AG04449 (cell line): Measurements from ENCODE around the gene ATG14.

ENCODE experiments used
- CTCF ChIA-PET: fragments of 350-600 bp; formaldehyde crosslinking; extraction: SDS; loops from one replicate; lab custom pipeline; 2021; ENCODE audit warnings: antibody characterized with exemption; lab: Yijun Ruan, JAX
- POLR2A ChIA-PET: fragments of 400-600, 350-600 bp; formaldehyde crosslinking; extraction: SDS; loops from one replicate; lab custom pipeline; 2020; ENCODE audit warnings: antibody characterized with exemption, inconsistent platforms; lab: Yijun Ruan, JAX
- DNase-seq: peaks from one replicate; pipeline ENCODE4 v3.0.0-alpha.2; 2010; ENCODE audit warnings: low read depth, low spot score
- H3K4me3 ChIP-seq: 2 replicates; pipeline ENCODE4 v1.5.1; 2011; ENCODE audit warnings: low read depth, mild to moderate bottlenecking, control low read depth, low read length
- TF ChIP-seq, protein P1 (sequence below): IDR thresholded peaks from one replicate; pipeline ENCODE4 v1.5.1; 2011; ENCODE audit warnings: mild to moderate bottlenecking, moderate library complexity, low read length, control low read depth, inconsistent platforms; ENCODE audit not compliant: insufficient read depth; ENCODE audit errors: missing control alignments

The ATG14 gene

DNA sequence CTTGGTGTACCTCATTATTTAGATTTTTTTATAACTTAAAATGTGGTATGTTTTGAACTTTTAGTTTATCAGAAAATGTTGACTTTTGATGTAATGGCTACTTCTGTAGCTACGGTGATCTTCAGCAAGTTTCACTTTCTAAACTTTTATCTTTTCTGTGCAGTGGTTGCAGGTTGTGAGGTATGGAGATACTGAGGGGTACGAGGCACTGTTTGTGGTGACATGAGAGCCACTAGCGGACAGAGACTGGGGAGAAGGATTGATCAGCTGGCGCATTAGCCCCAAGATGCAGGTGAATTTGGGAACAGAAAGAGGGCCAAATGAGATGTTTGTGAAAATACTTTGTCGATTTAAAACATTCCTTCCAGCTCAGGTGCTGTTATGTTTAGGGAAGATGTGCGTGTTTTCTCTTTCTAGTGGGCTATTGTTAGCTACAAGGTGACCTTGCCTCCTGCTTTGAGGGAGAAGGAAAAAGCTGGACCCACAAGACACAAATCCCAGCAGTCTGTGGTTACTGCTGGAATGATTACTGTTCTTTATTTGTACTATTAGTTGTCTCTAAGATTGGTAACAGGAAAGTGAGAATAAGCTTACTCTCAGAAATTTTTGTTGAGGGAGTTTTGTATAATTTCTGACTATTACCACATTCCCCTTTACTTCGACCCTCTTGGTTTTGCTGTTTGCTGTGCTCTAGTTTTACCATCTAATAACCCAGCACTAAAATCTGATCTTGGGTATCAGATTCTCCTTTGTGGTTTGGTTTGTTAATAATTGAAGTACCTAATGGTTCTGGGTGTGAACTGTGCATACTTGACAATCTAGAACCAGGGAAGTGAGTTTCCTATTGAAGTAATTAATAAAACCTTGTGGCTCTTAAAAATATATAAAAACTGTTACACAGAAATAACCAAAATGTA lies 78.7 kb downstream of the ATG14 start:
- no peak for DNase-seq
- TF ChIP-seq, protein P1, sequence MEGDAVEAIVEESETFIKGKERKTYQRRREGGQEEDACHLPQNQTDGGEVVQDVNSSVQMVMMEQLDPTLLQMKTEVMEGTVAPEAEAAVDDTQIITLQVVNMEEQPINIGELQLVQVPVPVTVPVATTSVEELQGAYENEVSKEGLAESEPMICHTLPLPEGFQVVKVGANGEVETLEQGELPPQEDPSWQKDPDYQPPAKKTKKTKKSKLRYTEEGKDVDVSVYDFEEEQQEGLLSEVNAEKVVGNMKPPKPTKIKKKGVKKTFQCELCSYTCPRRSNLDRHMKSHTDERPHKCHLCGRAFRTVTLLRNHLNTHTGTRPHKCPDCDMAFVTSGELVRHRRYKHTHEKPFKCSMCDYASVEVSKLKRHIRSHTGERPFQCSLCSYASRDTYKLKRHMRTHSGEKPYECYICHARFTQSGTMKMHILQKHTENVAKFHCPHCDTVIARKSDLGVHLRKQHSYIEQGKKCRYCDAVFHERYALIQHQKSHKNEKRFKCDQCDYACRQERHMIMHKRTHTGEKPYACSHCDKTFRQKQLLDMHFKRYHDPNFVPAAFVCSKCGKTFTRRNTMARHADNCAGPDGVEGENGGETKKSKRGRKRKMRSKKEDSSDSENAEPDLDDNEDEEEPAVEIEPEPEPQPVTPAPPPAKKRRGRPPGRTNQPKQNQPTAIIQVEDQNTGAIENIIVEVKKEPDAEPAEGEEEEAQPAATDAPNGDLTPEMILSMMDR = no peak
- ChIA-PET CTCF (interaction anchor here (0.6 to 2.1 kb wide), 4 partner anchors 22 to 121 kb away, joined by 3 to 13 read pairs (median 4); no protein-coding TSS in a partner anchor), POLR2A (no interaction called here)
- no peak overlapping the region for H3K4me3 ChIP-seq

DNA sequence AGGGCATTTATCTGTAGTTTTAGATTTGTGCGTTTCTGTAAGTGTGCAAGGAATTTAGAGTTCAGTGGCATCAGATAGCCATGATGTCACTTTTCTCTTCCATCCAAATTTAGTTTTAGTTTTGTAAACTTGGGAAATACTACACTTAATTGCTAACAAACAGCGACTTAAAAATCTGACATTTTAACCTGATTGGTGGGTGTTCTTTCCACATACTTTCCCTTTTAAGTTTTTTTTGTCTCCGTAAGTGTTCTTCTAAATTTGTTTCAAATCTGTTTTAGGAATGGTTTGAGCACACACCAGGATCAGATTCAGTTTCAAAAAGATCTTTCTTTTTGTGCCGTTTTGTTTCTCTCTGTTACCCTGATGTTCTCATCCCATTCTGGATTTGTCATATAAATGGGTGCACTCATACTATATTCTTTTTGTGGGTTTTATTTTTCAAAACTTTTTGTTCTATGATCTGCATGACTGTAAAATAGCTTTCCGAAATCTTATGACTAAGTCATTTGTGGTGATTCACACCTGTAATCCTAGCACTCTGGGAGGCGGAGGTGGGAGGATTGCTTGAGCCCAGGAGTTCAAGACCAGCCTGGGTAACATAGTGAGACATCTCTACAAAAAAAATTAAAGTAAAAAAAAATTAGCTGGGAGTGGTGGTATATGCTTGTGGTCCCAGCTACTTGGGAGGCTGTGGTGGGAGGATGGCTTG lies 81.5 kb downstream of the ATG14 start:
- no peak for DNase-seq
- H3K4me3 ChIP-seq = no peak overlapping the region
- CTCF ChIA-PET = interaction anchor here (1.4 to 2.2 kb wide), 3 partner anchors 18 to 60 kb away, joined by 3 to 6 read pairs (median 5); no protein-coding TSS in a partner anchor
- POLR2A ChIA-PET = no interaction called here
- TF ChIP-seq, protein P1 = no peak

DNA sequence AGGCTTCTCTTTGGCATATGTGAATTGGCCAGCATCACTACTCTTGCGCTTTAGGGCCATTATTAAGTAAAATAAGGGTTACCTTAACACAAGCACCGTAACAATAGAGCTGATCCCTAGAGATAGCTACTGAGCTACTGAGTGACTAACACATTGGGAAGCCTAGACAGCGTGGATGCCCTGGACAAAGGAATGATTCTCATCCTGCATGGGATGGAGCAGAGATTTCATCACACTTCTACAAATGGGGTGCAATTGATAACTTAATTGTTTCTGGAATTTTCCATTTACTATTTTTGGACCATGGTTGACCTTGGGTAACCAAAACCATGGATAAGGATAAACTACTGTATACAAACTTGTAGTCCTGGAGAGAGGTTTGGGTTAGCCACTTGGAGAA lies 83.3 kb downstream of the ATG14 start:
- ChIA-PET POLR2A (no interaction called here), CTCF (interaction anchor here (0.7 to 1.7 kb wide), 4 partner anchors 17 to 58 kb away, joined by 3 to 4 read pairs (median 4); no protein-coding TSS in a partner anchor)
- DNase-seq = no peak
- TF ChIP-seq, protein P1 = no peak
- no peak overlapping the region for H3K4me3 ChIP-seq

DNA sequence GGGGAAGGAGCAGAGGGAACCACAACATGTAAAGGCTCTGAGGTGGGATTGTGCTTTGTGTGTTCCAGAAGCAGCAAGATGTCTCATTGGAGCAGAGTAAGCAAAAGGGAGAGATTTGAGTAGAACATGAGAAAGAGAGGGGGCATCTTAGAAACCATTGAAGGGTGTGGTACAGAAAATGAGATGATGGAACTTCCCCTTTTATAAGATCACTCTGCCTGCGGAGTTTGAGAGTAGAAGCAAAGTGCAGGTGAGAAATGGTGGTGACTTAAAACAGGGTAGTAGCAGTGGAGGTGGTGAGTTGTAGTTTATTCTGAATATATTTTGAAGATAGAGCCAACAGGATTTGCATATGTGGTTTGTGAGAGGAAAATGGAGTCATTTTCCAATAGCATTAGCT lies 84.5 kb downstream of the ATG14 start:
- no peak for DNase-seq
- ChIA-PET POLR2A (no interaction called here), CTCF (no interaction called here)
- no peak overlapping the region for H3K4me3 ChIP-seq
- TF ChIP-seq, protein P1 = no peak

DNA sequence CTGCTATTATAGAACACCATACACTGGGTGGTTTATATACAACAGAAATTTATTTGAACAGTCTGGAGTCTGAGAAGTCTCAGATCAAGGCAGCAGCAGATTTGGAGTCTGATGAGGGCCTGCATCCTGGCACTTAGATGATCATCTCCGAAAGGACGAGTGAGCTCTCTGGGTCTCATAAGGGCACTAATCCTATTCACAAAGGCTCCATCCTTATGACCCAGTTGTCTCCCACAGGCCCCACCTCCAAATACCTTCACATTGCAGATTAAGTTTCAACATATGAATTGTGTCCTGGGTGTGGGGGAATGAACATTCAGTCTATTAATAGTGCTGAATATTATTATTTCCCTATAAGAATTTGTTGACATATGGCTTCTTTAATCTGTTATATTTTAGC lies 86.8 kb downstream of the ATG14 start:
- ChIA-PET CTCF (no interaction called here), POLR2A (no interaction called here)
- no peak overlapping the region for H3K4me3 ChIP-seq
- no peak for DNase-seq
- TF ChIP-seq, protein P1 = no peak

DNA sequence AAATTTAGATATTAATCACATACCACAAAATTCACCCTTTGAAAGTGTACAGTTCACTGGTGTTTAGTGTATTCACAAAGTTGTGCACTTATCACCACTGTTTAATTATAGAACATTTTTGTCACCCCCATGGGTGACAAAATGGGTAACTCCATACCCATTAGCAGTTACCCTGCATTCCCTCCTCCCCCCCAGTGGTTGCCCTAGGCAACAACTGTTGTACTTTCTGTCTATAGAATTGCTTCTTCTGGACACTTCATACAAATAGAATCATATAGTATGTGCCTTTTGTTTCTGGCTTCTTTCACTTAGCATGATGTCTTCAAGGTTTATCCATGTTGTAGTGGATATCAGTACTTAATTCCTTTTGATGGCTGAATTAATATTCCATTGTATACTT lies 87.7 kb downstream of the ATG14 start:
- no peak for DNase-seq
- TF ChIP-seq, protein P1 = no peak
- CTCF ChIA-PET = no interaction called here
- no peak overlapping the region for H3K4me3 ChIP-seq
- POLR2A ChIA-PET = no interaction called here
